Peyer's patch (tissue), 4 donors: ENCODE results near the gene KBTBD12. TPM values are rescaled to one million over a fixed set of nuclear protein-coding genes. Genes with fewer than 3 reads are reported as not detected.

Source experiments
- DNase-seq, 3 donors: peaks; one replicate each; pipeline ENCODE4 v3.0.0-alpha.2; 2017 to 2019
- H3K27ac ChIP-seq, 4 donors: fragments of 200-600 bp; sonication (generic); one replicate each; pipeline ENCODE4 v1.5.1; 2016 to 2019
- H3K27me3 ChIP-seq, 2 donors: fragments of 200-600 bp; sonication (generic); one replicate each; pipeline ENCODE4 v1.5.1; 2019
- H3K36me3 ChIP-seq, 3 donors: fragments of 200-600 bp; sonication (generic); one replicate each; pipeline ENCODE4 v1.5.1; 2016 to 2019
- H3K4me1 ChIP-seq, 4 donors: fragments of 200-600 bp; sonication (generic); one replicate each; pipeline ENCODE4 v1.5.1; 2016 to 2019
- H3K4me3 ChIP-seq, 4 donors: fragments of 200-600 bp; sonication (generic); 1 replicate in 3 of 4; 2 replicates in 1 of 4; pipeline ENCODE4 v1.5.1; 2016 to 2019; ENCODE audit warnings: mild to moderate bottlenecking in 1 of 4
- H3K9me3 ChIP-seq, 4 donors: fragments of 200-600 bp; sonication (generic); one replicate each; pipeline ENCODE4 v1.5.1; 2016 to 2019; ENCODE audit warnings: mild to moderate bottlenecking in 1 of 4
- CTCF ChIP-seq, 6 experiments: fragments of 450-650 bp in 4 of 6; fragments of 200-600 bp in 2 of 6; sonication (generic) in 1 of 6; IDR thresholded peaks; one replicate each; pipeline ENCODE4 v1.5.1; 2017 to 2019; ENCODE audit warnings: antibody characterized with exemption in 6 of 6, mild to moderate bottlenecking in 3 of 6, moderate library complexity in 1 of 6
- POLR2A ChIP-seq, 2 donors: fragments of 450-650 bp; IDR thresholded peaks; one replicate each; pipeline ENCODE4 v1.5.1; 2017; ENCODE audit warnings: antibody characterized with exemption in 2 of 2, mild to moderate bottlenecking in 2 of 2, moderate library complexity in 2 of 2
- total RNA-seq, 4 donors: library from RNA; depleted of rRNA; stranded (reverse); fragments of >200 nt; gene quantifications; one replicate each; pipeline ENCODE4 v1.1.0, GENCODE V29; 2016

The KBTBD12 gene
- total RNA-seq, 4 donors from 2014 or later: 1.5 to 3.5 (median 2.8) TPM

GRCh38 chr3:127933396-127933795, 18.4 kb downstream of the KBTBD12 start:
- Histone ChIP-seq H3K4me1 (no peaks in the 10 kb centered on the region), H3K9me3 (no peaks in the 10 kb centered on the region), H3K36me3 (no peaks in the 10 kb centered on the region), H3K27ac (no peak overlapping the region), H3K27me3 (no peaks in the 10 kb centered on the region), H3K4me3 (no peak overlapping the region)
- DNase-seq: no peak
- TF ChIP-seq CTCF (IDR thresholded peaks at IDR 0.05) (no peak), POLR2A (IDR thresholded peaks at IDR 0.05) (no peak)

- H3K36me3 ChIP-seq: no peaks in the 10 kb centered on the region
- no peaks in the 10 kb centered on the region for H3K9me3 ChIP-seq
- H3K27me3 ChIP-seq: no peaks in the 10 kb centered on the region
- DNase-seq: no peak
- no peak overlapping the region for H3K27ac ChIP-seq
- no peaks in the 10 kb centered on the region for H3K4me1 ChIP-seq
- no peak overlapping the region for H3K4me3 ChIP-seq
- TF ChIP-seq CTCF (IDR thresholded peaks at IDR 0.05): no peak
- TF ChIP-seq POLR2A (IDR thresholded peaks at IDR 0.05): no peak
Measured at GRCh38 chr3:127938800-127939199, 23.8 kb downstream of the KBTBD12 start.

DNA sequence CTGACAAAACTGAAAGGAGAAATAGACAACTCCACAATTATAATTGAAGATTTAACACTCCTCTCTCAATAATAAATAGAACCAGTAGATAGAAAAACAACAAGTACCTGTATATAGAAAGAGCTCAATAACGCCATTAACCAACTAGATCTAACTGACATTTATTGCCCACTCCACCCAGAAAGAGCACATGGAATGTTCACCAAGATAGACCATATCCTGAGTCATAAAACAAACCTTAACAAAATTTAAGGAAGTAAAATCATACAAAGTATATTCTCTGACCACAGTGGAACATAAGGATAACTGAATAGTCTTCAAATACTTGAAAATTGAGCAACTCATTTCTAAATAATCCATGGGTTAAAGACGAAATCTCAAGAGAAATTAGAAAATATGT, 25.1 kb downstream of the KBTBD12 start:
- H3K9me3 ChIP-seq: no peaks in the 10 kb centered on the region
- H3K36me3 ChIP-seq: no peaks in the 10 kb centered on the region
- TF ChIP-seq POLR2A (IDR thresholded peaks at IDR 0.05): no peak
- no peak for TF ChIP-seq CTCF (IDR thresholded peaks at IDR 0.05)
- H3K4me1 ChIP-seq: no peaks in the 10 kb centered on the region
- H3K27me3 ChIP-seq: no peaks in the 10 kb centered on the region
- no peak for DNase-seq
- no peak overlapping the region for H3K27ac ChIP-seq
- no peak overlapping the region for H3K4me3 ChIP-seq

- DNase-seq: no peak
- H3K36me3 ChIP-seq: no peaks in the 10 kb centered on the region
- TF ChIP-seq CTCF (IDR thresholded peaks at IDR 0.05) (no peak), POLR2A (IDR thresholded peaks at IDR 0.05) (no peak)
Measured at GRCh38 chr3:127942613-127943012, 27.6 kb downstream of the KBTBD12 start.

DNA sequence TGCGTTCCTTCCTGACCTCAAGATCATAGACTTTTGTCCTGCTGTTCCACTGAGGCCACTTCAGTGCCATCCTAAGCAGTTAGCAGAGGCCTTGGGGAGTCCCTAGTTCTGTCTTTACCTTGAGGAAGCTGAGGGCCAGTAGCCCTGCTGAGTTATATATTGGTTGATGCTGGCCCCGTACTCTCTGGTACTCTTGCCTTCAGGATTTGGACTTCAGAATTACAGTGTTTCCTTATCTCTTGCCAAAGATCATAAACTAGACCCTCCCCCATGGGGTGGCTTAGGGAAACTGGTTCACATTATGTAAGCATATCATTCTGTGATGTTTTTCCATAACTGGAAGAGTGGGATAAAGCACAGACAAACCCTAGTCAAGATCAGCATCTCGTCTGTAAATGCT, 33.2 kb downstream of the KBTBD12 start:
- H3K4me3 ChIP-seq: no peak overlapping the region
- no peaks in the 10 kb centered on the region for H3K9me3 ChIP-seq
- TF ChIP-seq POLR2A (IDR thresholded peaks at IDR 0.05): no peak
- no peak for TF ChIP-seq CTCF (IDR thresholded peaks at IDR 0.05)
- DNase-seq: no peak
- no peaks in the 10 kb centered on the region for H3K36me3 ChIP-seq
- no peak overlapping the region for H3K27ac ChIP-seq
- no peaks in the 10 kb centered on the region for H3K27me3 ChIP-seq
- no peaks in the 10 kb centered on the region for H3K4me1 ChIP-seq

More at GRCh38 chr3:127942613-127943012, 27.6 kb downstream of the KBTBD12 start:
- Histone ChIP-seq H3K27ac (no peak overlapping the region), H3K27me3 (no peaks in the 10 kb centered on the region), H3K9me3 (no peaks in the 10 kb centered on the region), H3K4me1 (no peaks in the 10 kb centered on the region), H3K4me3 (no peak overlapping the region)

GRCh38 chr3:127949446-127950055, 34.5 kb downstream of the KBTBD12 start:
- Histone ChIP-seq H3K4me3 (no peak overlapping the region), H3K27ac (no peak overlapping the region), H3K9me3 (no peaks in the 10 kb centered on the region), H3K4me1 (no peaks in the 10 kb centered on the region), H3K27me3 (no peaks in the 10 kb centered on the region), H3K36me3 (no peaks in the 10 kb centered on the region)
- TF ChIP-seq POLR2A (IDR thresholded peaks at IDR 0.05) (no peak), CTCF (IDR thresholded peaks at IDR 0.05) (no peak)
- no peak for DNase-seq
